ENCODE results near the gene EPB41L5.

GRCh38 chr2:120208381-120209353 lies 195.8 kb downstream of the EPB41L5 start:
- TF ChIP-seq BHLHE40 (IDR thresholded peaks at IDR 0.05; ENCODE audit: borderline replicate concordance) (no peak), HDGF (IDR thresholded peaks at IDR 0.05; ENCODE audit: borderline replicate concordance) (no peak), ZNF384 (IDR thresholded peaks at IDR 0.05) (no peak), FOXM1 (IDR thresholded peaks at IDR 0.05; ENCODE audit: borderline replicate concordance) (no peak)

Data from HEK293T (cell line).